ENCODE measurements around the gene BMP7.

DNA sequence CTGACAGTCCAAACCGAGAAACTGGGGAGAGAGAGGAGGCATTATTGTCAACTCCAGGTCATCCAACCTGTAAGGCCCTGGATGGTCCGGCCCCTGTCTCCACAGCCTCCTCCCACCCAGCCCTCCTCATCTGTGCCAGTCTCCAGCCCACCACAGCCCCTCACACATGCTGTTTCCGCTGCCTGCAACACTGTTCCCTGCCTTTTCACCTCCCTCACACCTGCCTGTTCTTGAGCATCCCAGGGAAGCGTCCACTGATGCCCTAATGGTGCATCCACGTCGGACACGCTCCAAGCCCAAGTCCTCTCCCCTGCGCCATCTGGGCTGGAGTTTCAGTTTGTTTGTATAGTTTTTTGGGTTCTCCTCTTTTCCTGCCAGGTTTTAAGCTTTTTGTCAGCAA lies 52.0 kb downstream of the BMP7 start:
- TF ChIP-seq POLR2A (IDR thresholded peaks at IDR 0.05) (no peak), CTCF (IDR thresholded peaks at IDR 0.05) (no peak), EP300 (IDR thresholded peaks at IDR 0.05) (no peak)
